ENCODE data around the gene SDHAF2. TPM values are rescaled to one million over a fixed set of nuclear protein-coding genes. Genes with fewer than 3 reads are reported as not detected.
"Not testable (repeated sequence)": the region's sequence is repeated elsewhere in the genome, so short reads cannot be mapped to it uniquely, and the experiment has no call there.

The SDHAF2 gene
- total RNA-seq, 1 experiment from 2014 or later, result 45.4 TPM

DNA sequence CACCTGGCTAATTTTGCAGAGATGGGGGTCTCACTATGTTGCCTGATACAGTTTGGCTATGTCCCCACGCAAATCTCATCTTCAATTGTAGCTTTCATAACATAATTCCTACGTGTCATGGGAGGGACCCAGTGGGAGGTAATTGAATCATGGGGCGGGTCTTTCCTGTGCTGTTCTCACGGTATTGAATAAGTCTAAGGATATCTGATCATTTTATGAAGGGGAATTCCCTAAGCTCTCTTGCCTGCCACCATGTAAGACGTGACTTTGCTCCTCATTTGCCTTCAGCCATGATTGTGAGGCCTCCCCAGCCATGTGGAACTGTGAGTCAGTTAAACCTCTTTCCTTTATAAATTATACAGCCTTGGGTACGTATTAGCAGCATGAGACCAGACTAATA lies 37.7 kb downstream of the SDHAF2 start:
- in situ Hi-C loops (cut with HindIII; ENCODE audit: low pct_unique_long_range_greater_than_20kb, low sequenced_read_pairs); DNase-seq (ENCODE audit: low read depth, low spot score): not testable (repeated sequence)

DNA sequence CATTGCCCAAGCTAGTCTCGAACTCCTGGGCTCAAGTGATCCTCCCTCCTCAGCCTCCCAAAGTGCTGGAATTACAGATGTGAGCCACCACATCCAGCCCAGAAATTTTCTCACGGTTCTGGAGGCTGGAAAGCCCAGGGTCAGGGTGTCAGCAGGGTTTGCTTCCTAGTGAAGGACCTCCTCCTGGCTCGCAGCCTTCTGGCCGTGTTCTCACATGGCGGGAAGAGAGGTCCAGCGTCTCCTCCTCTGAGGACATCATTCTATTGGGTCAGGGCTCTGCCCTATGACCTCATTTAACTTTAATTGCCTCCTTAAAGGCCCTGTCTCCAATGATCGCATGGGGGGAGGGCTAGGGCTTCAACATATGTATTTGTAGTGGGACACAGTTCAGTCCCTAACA lies 38.1 kb downstream of the SDHAF2 start:
- no peak for DNase-seq (ENCODE audit: low read depth, low spot score)
- in situ Hi-C loops (cut with HindIII; ENCODE audit: low pct_unique_long_range_greater_than_20kb, low sequenced_read_pairs), result no loop called here

- DNase-seq (ENCODE audit: low read depth, low spot score), result no peak
- in situ Hi-C loops (cut with HindIII; ENCODE audit: low pct_unique_long_range_greater_than_20kb, low sequenced_read_pairs), result no loop called here
Measured at GRCh38 chr11:61472282-61472681, 42.4 kb downstream of the SDHAF2 start.

DNA sequence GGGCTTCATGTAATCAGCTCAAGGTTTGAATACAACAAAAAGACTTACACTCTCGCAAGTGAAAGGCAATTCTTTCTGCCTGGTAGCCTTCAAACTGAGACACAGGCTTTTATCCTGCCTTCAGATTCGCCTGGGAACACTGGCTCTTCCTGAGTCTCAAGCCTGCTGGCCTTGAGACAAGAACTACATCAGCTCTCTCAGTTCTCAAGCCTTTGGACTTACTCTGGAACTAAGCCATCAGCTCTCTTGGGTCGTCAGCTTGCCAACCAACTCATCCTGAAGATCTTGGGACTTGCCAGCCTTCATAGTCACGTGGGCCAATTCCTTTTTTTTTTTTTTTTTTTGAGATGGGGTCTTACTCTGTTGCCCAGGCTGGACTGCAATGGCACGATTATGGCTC lies 42.9 kb downstream of the SDHAF2 start:
- DNase-seq (ENCODE audit: low read depth, low spot score), result no peak
- in situ Hi-C loops (cut with HindIII; ENCODE audit: low pct_unique_long_range_greater_than_20kb, low sequenced_read_pairs), result no loop called here

- in situ Hi-C loops (cut with HindIII; ENCODE audit: low pct_unique_long_range_greater_than_20kb, low sequenced_read_pairs), result no loop called here
Measured at GRCh38 chr11:61473370-61474012, 43.6 kb downstream of the SDHAF2 start.

DNA sequence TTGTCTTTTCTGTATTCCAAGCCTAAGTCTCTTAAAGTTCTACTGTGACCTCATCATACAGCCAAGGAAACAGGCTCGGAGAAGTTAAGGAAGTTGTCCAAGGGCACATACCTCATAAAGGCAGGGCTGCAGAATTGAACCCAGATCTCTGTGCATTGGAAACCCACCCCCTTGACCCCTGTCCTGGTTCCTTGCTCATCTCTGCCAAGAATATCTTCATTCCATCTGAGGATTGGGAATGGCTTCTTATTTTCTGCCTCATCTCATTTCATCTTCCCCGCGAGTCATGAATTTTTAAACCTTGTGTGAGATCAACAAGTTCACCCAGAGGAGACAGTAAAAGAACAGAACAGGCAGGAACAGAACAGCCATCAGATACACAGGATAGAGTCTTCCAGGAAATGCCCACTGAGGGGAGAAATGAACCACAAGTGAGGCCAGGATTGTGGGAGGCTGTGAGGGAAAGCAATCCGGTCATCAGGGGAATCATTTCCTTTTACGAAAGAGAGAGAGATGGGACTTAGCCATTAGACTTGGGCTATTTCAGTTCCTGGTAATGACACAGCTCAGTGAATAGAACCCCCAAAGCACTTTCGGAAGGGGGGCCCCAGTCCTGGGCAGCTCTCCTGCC lies 44.2 kb downstream of the SDHAF2 start:
- no peak for DNase-seq (ENCODE audit: low read depth, low spot score)
- in situ Hi-C loops (cut with HindIII; ENCODE audit: low pct_unique_long_range_greater_than_20kb, low sequenced_read_pairs), result no loop called here

More at GRCh38 chr11:61473370-61474012, 43.6 kb downstream of the SDHAF2 start:
- no peak for DNase-seq (ENCODE audit: low read depth, low spot score)

DNA sequence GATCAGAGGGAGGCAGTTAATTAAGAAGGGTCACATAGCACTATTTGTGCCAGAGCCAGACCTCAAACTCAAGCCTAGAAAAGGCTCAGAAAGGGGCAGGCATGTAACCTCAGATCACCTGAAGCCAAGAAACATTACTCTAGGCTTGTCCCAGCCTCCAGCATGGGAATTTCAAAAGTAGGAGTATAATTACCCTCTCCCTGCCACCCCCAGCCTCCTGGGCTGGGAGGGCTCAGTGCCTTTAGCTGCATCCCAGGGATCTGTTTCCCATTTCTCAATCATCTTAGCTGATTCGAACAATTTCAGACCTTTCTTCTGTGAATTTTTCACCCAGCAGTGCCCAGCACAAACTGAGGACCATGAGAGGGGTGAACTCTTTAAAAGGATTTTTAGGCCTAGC lies 45.5 kb downstream of the SDHAF2 start:
- in situ Hi-C loops (cut with HindIII; ENCODE audit: low pct_unique_long_range_greater_than_20kb, low sequenced_read_pairs), result no loop called here
- DNase-seq (ENCODE audit: low read depth, low spot score), result no peak

DNA sequence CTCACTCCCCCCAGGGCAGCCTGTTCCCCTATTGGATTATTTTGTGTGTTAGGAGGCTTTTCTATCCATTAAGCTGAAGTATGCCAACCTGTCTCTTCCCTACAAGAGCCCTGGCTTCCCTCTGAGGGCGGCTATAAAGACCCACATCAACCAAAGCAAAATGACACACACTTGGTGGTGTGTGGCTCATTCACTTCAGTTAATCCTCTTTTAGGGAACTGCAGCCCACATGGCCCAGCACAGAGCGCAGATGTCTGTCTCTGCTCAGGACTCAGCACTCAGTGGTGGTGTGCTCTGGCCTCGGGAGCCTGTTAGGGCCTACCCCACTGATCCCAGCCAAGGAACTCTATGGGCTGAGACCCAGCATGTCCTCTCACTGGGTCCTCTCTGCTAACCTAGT lies 46.4 kb downstream of the SDHAF2 start:
- in situ Hi-C loops (cut with HindIII; ENCODE audit: low pct_unique_long_range_greater_than_20kb, low sequenced_read_pairs), result no loop called here
- no peak for DNase-seq (ENCODE audit: low read depth, low spot score)

- no peak for DNase-seq (ENCODE audit: low read depth, low spot score)
- in situ Hi-C loops (cut with HindIII; ENCODE audit: low pct_unique_long_range_greater_than_20kb, low sequenced_read_pairs), result no loop called here
Measured at GRCh38 chr11:61477126-61477525, 47.2 kb downstream of the SDHAF2 start.

DNA sequence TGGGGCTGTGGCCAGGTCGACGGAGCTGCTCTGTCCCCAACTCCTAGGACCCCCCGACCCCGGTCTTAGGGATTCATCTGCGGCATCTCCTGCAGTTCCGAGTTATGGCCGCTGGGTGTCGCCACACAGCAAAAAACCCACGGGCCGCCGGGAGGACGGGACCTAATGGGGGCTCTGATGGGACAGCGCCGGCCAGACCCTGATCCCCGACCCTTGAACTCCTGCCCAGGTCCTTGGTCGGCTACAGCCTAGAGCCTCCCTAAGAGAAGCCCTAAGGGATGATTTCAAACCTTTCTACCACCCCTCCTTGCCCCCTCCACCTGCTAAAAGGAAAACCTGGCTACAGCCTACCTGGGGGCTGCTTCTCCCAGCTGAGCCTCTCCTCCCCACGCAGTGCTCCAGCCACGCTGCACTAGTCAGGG lies 47.8 kb downstream of the SDHAF2 start:
- DNase-seq (ENCODE audit: low read depth, low spot score), result peak; percentile 22
- in situ Hi-C loops (cut with HindIII; ENCODE audit: low pct_unique_long_range_greater_than_20kb, low sequenced_read_pairs), result no loop called here

- in situ Hi-C loops (cut with HindIII; ENCODE audit: low pct_unique_long_range_greater_than_20kb, low sequenced_read_pairs); DNase-seq (ENCODE audit: low read depth, low spot score): not testable (repeated sequence)
Measured at GRCh38 chr11:61479360-61480058, 49.6 kb downstream of the SDHAF2 start.

DNA sequence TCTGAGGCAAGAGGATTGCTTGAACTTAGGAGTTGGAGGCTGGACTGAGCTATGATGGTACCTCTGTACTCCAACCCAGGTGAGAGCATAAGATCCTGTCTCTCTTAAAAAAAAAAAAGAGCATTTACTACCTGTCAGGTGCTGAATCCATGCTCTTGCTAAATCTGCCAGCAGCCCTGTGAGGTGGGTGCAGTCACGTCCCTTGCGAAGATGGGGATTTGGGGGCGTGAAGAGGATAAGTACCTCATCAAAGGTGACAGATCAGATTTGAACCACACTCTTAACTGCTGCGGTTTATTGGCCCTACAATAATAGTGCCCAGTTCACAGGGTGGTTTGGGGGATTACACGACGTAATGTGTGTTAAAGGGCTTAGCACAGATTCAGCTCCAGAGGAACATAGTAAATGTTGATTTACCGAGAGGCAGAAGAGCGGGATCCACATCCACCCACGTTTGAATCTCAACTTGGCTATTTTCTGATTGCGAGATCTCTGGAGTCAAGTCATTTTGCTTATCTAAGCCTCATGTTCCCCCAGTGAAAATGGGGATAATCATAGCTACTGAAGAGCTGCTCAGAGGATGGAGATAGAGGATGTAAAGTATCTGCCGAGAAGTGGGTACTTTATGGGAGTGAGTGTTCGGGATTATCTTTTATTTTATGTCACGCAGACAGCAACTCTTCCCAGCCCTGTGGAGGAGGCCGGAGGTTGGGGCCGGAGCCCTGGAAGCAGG lies 50.5 kb downstream of the SDHAF2 start:
- no peak for DNase-seq (ENCODE audit: low read depth, low spot score)
- in situ Hi-C loops (cut with HindIII; ENCODE audit: low pct_unique_long_range_greater_than_20kb, low sequenced_read_pairs), result no loop called here

DNA sequence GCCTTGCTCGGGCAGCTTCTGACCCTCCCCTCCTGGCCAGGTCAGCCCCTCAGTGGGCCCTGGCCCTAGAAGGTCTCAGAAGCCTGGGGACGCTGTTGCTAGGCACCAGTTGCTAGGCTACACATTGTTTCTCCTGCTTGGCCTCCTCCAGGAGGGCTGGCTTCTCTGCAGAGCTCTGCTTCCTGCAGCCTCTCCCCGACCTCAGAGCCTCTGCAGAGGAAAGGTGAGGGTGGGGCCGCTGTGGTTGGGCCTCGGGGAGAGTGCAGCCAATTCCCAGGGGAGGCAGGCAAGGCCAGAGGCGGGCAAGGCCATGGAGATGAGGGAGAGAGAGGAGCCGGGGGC lies 51.0 kb downstream of the SDHAF2 start:
- in situ Hi-C loops (cut with HindIII; ENCODE audit: low pct_unique_long_range_greater_than_20kb, low sequenced_read_pairs), result no loop called here
- peak; percentile 13 for DNase-seq (ENCODE audit: low read depth, low spot score)

DNA sequence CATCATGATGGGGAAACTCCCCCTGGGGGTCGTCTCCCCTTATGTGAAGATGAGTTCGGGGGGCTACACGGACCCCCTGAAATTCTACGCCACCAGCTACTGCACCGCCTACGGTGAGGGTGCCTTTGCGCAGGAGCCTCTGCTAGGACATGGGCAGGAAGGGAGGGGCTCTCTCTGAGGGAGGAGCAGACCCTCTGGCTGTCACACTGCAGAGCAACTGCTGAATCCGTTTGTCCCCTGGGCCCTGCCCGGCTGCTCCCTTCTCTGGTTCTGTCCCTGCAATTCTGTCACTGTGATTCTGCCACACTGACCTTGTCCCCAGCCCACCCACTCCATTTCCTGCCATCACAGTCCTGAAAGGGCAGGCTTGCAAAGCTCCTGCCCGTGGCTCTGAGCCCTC lies 51.9 kb downstream of the SDHAF2 start:
- in situ Hi-C loops (cut with HindIII; ENCODE audit: low pct_unique_long_range_greater_than_20kb, low sequenced_read_pairs), result no loop called here
- no peak for DNase-seq (ENCODE audit: low read depth, low spot score)

DNA sequence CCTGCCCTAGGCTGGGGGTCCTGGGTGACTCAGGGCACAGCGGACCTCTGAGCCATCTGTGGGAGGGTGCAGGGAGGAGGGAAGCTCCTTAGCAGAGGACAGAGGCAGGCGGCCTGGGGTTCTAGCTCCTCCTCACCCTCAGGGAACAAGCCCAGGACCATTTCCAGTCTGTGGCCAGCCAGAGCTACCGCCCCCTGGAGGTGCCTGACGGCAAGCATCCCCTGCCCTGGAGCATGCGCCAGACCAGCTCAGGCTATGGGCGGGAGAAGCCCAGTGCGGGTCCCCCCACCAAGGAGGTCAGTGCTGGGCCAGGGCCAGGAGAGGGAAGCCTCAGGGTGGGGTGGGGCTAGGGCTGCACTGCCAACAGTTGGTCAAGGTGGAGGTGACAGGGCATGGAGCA lies 52.6 kb downstream of the SDHAF2 start:
- in situ Hi-C loops (cut with HindIII; ENCODE audit: low pct_unique_long_range_greater_than_20kb, low sequenced_read_pairs), result no loop called here
- DNase-seq (ENCODE audit: low read depth, low spot score), result peak; percentile 53

DNA sequence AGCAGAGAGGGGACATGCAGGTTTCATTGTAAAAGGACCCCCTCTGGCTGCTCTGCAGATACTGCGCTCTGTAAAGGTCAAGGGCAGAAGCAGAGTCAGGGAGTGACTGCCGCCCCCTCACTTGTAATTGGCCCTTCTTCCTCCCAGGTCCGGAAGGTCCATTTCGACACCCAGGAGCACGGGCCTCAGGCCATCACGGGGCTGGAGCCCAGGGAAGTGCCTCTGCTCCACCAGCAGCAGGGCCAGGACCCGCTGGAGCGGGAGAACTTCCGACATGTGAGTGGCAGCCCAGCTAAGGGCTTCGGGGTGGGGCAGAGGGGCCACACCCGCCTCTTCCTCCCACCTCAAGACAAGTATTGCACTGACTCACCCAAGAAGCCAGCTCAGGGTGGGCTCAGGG lies 54.6 kb downstream of the SDHAF2 start:
- no peak for DNase-seq (ENCODE audit: low read depth, low spot score)

GRCh38 chr11:61485080-61485479 lies 55.2 kb downstream of the SDHAF2 start:
- no peak for DNase-seq (ENCODE audit: low read depth, low spot score)
- in situ Hi-C loops (cut with HindIII; ENCODE audit: low pct_unique_long_range_greater_than_20kb, low sequenced_read_pairs), result no loop called here

More for the DNA sequence above, 54.6 kb downstream of the SDHAF2 start:
- in situ Hi-C loops (cut with HindIII; ENCODE audit: low pct_unique_long_range_greater_than_20kb, low sequenced_read_pairs), result no loop called here

DNA sequence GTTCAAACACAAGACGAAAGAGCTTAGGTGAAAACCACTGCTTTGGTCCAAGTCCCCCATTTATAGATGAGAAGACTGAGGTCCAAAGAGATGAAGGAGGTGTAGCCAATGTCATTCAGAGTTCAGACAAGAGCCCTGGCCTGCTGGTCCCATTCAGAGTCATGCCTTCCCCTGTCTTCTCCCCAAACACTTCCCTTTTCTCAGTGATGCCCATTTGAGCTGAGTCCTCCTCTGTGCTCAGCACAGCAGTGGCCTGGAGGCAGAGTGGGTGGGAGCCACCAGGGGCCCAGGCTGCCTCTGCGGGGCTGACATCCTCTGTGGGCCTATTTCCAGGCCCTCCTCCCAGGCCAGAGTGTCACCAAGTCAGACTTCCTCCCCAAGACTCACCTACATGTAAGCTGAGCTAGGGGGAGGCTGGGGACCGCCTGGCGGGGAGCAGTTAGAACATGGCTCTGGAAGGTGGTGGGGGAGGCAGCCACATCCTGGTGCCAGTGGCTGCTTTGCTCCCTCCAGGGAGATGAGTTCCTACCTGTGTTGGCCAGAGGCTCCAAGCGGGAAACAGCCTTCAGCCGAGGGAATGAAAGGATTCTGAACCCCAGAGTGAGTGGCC lies 56.2 kb downstream of the SDHAF2 start:
- DNase-seq (ENCODE audit: low read depth, low spot score), result no peak
- in situ Hi-C loops (cut with HindIII; ENCODE audit: low pct_unique_long_range_greater_than_20kb, low sequenced_read_pairs), result no loop called here

Measured in SK-MEL-5 (cell line).